Measurements from ENCODE around the gene CDC20. TPM values are rescaled to one million over a fixed set of nuclear protein-coding genes. Genes with fewer than 3 reads are reported as not detected.

The CDC20 gene
- total and polyA plus RNA-seq, 2 experiments from 2014 or later = 207 to 252 TPM

Small RNA genes within 50 kb of the gene (microRNA-seq; reads per million reads assigned to microRNA genes)
- gene MIR6734 = not detected

Other genes with a start within 250 kb of the CDC20 start
- 116 and 130 TPM in 2 replicates for gene EBNA1BP2, start 186.7 kb upstream of the CDC20 start, total RNA-seq (2014; rRNA removed; shearing (Covaris generic))
- 226 and 249 TPM in 2 replicates for gene EBNA1BP2, start 186.7 kb upstream of the CDC20 start, polyA plus RNA-seq (2016; fragmentation: Nextera tagmentation; extraction: Ambion mirVana)
- gene CFAP57, start 186.7 kb upstream of the CDC20 start, total RNA-seq (2014; rRNA removed; shearing (Covaris generic)) = 0.38 and 1.6 TPM in 2 replicates
- gene CFAP57, start 186.7 kb upstream of the CDC20 start, polyA plus RNA-seq (2016; fragmentation: Nextera tagmentation; extraction: Ambion mirVana) = 0.37 and 0.45 TPM in 2 replicates
- 31.4 and 39.3 TPM in 2 replicates for gene TMEM125, start 89.0 kb upstream of the CDC20 start, total RNA-seq (2014; rRNA removed; shearing (Covaris generic))
- gene TMEM125, start 89.0 kb upstream of the CDC20 start, polyA plus RNA-seq (2016; fragmentation: Nextera tagmentation; extraction: Ambion mirVana) = 16.2 and 16.8 TPM in 2 replicates
- 13.5 and 17.1 TPM in 2 replicates for gene C1orf210, start 73.4 kb upstream of the CDC20 start, total RNA-seq (2014; rRNA removed; shearing (Covaris generic))
- gene C1orf210, start 73.4 kb upstream of the CDC20 start, polyA plus RNA-seq (2016; fragmentation: Nextera tagmentation; extraction: Ambion mirVana) = 9.3 and 10.3 TPM in 2 replicates
- 1.5 and 2.3 TPM in 2 replicates for gene TIE1, start 58.0 kb upstream of the CDC20 start, total RNA-seq (2014; rRNA removed; shearing (Covaris generic))
- gene TIE1, start 58.0 kb upstream of the CDC20 start, polyA plus RNA-seq (2016; fragmentation: Nextera tagmentation; extraction: Ambion mirVana) = 0.37 TPM in 2 replicates
- gene MPL, start 21.2 kb upstream of the CDC20 start, total RNA-seq (2014; rRNA removed; shearing (Covaris generic)) = not detected in 2 replicates
- 0.54 TPM in 1 of 2 replicates, not detected in the other for gene MPL, start 21.2 kb upstream of the CDC20 start, polyA plus RNA-seq (2016; fragmentation: Nextera tagmentation; extraction: Ambion mirVana)
- gene ELOVL1, start 9.0 kb downstream of the CDC20 start, total RNA-seq (2014; rRNA removed; shearing (Covaris generic)) = 15.7 and 16.7 TPM in 2 replicates
- gene ELOVL1, start 9.0 kb downstream of the CDC20 start, polyA plus RNA-seq (2016; fragmentation: Nextera tagmentation; extraction: Ambion mirVana) = 23.0 and 23.3 TPM in 2 replicates
- 16.6 and 17.6 TPM in 2 replicates for gene MED8, start 30.8 kb downstream of the CDC20 start, total RNA-seq (2014; rRNA removed; shearing (Covaris generic))
- gene MED8, start 30.8 kb downstream of the CDC20 start, polyA plus RNA-seq (2016; fragmentation: Nextera tagmentation; extraction: Ambion mirVana) = 23.6 and 25.7 TPM in 2 replicates
- gene SZT2, start 30.9 kb downstream of the CDC20 start, total RNA-seq (2014; rRNA removed; shearing (Covaris generic)) = 11.8 and 16.1 TPM in 2 replicates
- gene SZT2, start 30.9 kb downstream of the CDC20 start, polyA plus RNA-seq (2016; fragmentation: Nextera tagmentation; extraction: Ambion mirVana) = 3.8 and 4.1 TPM in 2 replicates
- 13.2 and 18.9 TPM in 2 replicates for gene HYI, start 95.0 kb downstream of the CDC20 start, total RNA-seq (2014; rRNA removed; shearing (Covaris generic))
- gene HYI, start 95.0 kb downstream of the CDC20 start, polyA plus RNA-seq (2016; fragmentation: Nextera tagmentation; extraction: Ambion mirVana) = 13.5 and 14.3 TPM in 2 replicates
- 154 and 173 TPM in 2 replicates for gene PTPRF, start 171.9 kb downstream of the CDC20 start, total RNA-seq (2014; rRNA removed; shearing (Covaris generic))
- 48.7 and 52.4 TPM in 2 replicates for gene PTPRF, start 171.9 kb downstream of the CDC20 start, polyA plus RNA-seq (2016; fragmentation: Nextera tagmentation; extraction: Ambion mirVana)

Data from GM23338 (cell line).